ENCODE results near the gene STK10. TPM values are rescaled to one million over a fixed set of nuclear protein-coding genes. Genes with fewer than 3 reads are reported as not detected.

STK10 gene
- total RNA-seq, 1 donor from 2014 or later: 23.5 TPM

GRCh38 chr5:172009536-172010270 lies 178.3 kb downstream of the STK10 start:
- DNase-seq (ENCODE audit: low read depth): no peak

DNA sequence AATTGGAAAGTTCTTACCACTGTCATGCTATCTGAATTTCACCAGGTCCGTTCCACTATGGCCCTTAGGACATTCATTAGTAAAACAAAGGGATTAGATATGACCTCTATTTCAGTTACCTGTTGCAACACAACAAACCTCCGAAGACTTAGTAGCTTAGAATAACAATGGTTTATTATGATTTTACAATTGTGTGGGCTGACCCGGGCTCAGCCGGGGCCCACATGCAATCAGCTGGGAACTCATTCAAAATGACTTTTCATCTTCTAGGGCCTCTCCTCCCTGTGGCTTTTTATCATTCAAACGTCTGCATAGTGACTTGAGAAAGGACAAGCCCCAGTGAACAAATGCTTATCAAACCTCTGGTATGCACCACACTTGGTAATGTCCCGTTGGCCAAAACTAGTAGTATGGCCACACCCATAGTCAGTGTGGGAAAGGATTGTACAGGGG lies 179.3 kb downstream of the STK10 start:
- DNase-seq (ENCODE audit: low read depth): peak; percentile 52

DNA sequence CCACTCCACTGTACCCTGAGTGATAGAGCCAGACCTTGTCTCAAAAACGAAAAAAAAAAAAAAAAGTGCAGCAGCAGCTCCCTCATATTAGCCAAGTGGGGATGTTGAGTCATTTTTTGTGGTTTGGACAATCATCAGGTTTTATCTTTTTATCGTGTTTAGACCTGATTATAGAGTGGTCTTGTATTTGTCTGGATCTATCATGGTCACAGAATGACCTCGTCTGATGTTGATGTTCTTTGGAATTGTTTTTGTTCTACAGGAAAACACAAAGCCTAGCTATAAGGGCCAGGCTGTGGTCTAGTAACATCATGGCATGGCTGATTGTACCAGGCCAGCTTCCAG lies 179.9 kb downstream of the STK10 start:
- DNase-seq (ENCODE audit: low read depth): no peak

DNA sequence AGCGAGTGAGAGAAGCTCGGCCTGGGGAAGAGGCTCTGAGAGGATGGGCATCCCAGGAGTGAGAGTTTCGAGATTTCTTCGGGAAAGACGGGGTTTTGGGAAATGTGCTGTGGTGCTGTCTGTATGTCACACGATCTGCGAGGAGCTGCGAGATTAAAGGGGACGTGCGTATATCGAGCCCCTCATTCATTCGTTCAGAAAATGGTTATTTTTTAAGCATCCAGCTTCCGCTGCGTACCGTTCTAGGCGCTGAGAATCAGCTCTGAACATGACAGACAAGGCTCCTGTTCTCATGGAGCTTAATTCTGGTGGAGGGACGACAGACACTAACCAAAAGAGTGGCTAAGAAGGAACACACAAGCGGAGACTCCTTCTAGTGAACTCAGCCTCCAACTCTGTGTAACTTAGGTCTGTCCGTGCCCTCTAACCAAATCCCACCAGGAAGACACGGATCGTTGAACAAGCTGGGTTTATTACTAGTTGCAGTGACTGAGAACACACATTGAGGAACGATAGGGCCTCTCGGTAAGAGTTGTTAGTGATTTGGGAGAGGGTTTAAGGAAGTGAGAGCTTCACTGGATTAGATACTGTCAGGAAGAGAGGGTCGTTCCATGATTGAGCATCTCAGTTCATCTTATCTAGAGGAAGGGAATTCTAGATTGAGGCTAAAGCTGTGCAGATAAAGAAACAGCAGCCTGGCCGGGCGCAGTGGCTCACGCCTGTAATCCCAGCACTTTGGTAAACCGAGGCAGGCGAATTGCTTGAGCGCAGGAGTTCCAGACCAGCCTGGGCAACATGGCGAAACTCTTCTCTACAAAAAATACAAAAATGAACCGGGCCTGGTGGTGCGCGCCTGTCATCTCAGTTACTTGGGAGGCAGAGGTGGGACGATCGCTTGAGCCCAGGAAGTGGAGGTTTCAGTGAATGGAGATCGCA lies 180.6 kb downstream of the STK10 start:
- DNase-seq (ENCODE audit: low read depth): peak; percentile 35

DNA sequence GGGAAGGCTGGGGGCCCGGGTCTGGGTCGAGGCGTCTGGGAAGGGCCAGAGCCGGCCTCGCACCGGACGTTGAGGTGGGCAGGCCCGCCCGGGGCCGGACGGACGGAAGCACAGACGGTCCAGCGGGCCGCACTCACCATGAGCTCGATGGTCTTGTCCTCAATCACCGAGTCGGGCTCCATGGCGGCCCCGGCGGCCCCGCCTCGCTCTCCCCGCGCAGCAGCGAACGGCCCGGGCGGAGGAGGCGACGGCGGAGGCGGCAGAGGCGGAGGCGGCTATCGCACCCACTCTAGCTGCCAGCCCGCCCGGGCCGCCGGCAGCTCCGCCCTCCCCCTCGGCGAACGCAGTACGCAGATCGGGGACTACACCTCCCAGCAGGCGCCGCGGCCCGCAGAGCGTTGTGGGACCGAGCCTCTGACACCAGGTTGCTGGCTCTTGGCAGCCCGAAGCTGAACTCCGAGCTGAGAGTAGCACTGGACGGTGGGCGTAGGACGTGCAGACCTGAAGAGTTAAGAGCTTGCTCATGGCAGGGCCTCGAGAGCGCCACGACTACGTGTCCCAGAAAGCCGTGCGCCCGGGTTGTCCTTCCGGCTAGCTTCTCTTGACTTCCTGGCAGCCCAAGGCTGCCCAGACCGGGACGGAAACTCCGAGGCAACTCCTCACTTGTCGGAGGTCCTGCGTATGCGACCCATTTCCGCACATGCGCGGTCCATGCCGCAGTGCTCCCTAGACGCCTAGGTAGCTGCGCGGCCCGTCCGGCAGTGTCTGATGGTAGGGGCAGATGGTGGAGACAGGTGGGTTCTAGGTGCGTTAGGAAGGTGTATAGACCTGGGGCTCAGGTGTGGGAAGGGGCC lies 181.5 kb downstream of the STK10 start, which contains the start of gene FBXW11:
TSS of gene FBXW11 (minus strand) at position 318 of the 854 bp plus-strand sequence. CDS start at position 182, 136 bp downstream.
- DNase-seq (ENCODE audit: low read depth): peak; percentile 94

GRCh38 chr5:172005708-172006320 lies 182.2 kb downstream of the STK10 start:
- DNase-seq (ENCODE audit: low read depth): no peak

GRCh38 chr5:172004824-172005237 lies 183.2 kb downstream of the STK10 start:
- DNase-seq (ENCODE audit: low read depth): no peak

GRCh38 chr5:172003746-172004145 lies 184.3 kb downstream of the STK10 start:
- no peak for DNase-seq (ENCODE audit: low read depth)

DNA sequence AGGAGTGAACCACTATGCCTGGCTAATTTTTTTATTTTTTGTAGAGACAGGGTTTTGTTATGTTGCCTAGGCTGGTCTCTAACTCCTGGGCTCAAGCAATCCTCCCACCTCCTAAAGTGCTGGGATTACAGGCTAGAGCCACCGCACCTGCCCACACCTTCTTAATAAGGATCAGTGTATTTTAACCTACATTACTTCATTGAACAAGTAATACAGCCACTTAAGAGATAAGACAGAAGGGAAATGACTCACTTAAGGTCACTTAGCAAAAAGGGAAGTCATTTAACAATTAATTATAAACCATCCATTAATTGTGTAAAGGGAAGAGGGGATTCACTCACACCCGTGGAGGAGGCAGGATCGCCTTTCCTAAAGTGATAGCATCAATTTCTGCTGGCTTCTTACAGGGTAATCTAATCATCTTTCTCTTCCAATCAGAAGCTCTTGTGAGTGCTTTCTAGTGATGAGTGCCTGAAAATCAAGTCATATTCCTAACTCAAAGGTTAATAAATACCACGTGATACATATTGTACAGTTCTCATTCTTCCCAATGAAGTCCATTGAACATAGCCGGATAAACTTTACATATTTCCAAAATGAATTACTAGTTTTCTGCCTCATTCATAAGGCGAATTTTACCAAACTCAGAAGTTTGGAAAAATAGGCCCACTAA lies 185.0 kb downstream of the STK10 start:
- DNase-seq (ENCODE audit: low read depth): no peak

DNA sequence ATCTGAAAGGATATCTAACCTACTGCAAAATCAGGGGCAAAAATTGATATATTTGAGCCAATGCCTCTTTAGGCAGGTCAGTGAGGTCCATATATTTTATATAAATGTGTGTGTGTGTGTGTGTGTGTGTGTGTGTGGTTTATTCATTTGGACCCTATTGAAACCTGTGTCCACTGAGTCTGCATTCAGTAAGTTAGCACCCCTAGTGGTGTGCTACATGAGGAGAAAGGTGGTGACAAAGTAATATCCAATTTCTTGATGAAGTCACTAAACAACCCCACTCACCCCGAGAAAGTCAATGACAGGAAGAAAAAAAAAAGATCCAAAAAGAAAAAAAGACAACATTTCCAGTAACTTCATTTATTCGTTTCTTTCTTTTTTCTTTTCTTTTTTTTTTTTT lies 185.7 kb downstream of the STK10 start:
- peak; percentile 47 for DNase-seq (ENCODE audit: low read depth)

GRCh38 chr5:171999877-172000276 lies 188.1 kb downstream of the STK10 start:
- peak; percentile 77 for DNase-seq (ENCODE audit: low read depth)

GRCh38 chr5:171999100-171999499 lies 188.9 kb downstream of the STK10 start:
- DNase-seq (ENCODE audit: low read depth): no peak

GRCh38 chr5:171997011-171997410 lies 191.0 kb downstream of the STK10 start:
- DNase-seq (ENCODE audit: low read depth): peak; percentile 57

GRCh38 chr5:171992813-171993212 lies 195.2 kb downstream of the STK10 start:
- DNase-seq (ENCODE audit: low read depth): no peak

- no peak for DNase-seq (ENCODE audit: low read depth)
These were observed 195.7 kb downstream of the STK10 start for GRCh38 chr5:171992305-171992704.

Other genes with a start within 250 kb of the STK10 start
- gene FBXW11, start 181.6 kb downstream of the STK10 start, total RNA-seq: 101 and 114 TPM in 2 replicates
- gene EFCAB9, start 5.9 kb upstream of the STK10 start, total RNA-seq: not detected in 2 replicates
- gene UBTD2, start 95.5 kb upstream of the STK10 start, total RNA-seq: 50.2 and 54.0 TPM in 2 replicates